DND-41 (cell line): ENCODE results near the gene CYB5A.

Experiments
- ATAC-seq: fragments of 200-7000 bp; cut with Tn5 transposase; 3 replicates; pipeline ENCODE4 v1.9.1; 2021; ENCODE audit warnings: low read depth; ENCODE audit not compliant: insufficient read depth
- DNase-seq: peaks from one replicate; pipeline ENCODE4 v3.0.0-alpha.2; 2020
- H2AFZ ChIP-seq: 2 replicates; pipeline ENCODE4 v1.6.0; 2012; ENCODE audit warnings: low read depth, low read length
- H3K27ac ChIP-seq: 2 replicates; pipeline ENCODE4 v1.5.1; 2012; ENCODE audit warnings: low read length, inconsistent platforms
- H3K27me3 ChIP-seq: fragments of 200-600 bp; sonication (generic); 2 replicates; pipeline ENCODE4 v1.6.0; 2012; ENCODE audit warnings: low read length, mild to moderate bottlenecking, inconsistent platforms; ENCODE audit not compliant: insufficient read depth, poor library complexity
- H3K36me3 ChIP-seq: 2 replicates; pipeline ENCODE4 v1.5.1; 2012; ENCODE audit warnings: low read length, inconsistent platforms; ENCODE audit not compliant: insufficient read depth
- H3K4me1 ChIP-seq: 2 replicates; pipeline ENCODE4 v1.5.1; 2012; ENCODE audit warnings: mild to moderate bottlenecking, low read length; ENCODE audit not compliant: insufficient read depth
- H3K4me2 ChIP-seq: 2 replicates; pipeline ENCODE4 v1.6.0; 2012; ENCODE audit warnings: mild to moderate bottlenecking, moderate library complexity, low read length, inconsistent platforms; ENCODE audit not compliant: insufficient read depth
- H3K4me3 ChIP-seq, 2 experiments: fragments of 200-600 bp in 1 of 2; shearing (Covaris generic) in 1 of 2; 2 replicates each; pipeline ENCODE4 v1.5.1; 2012 to 2016; ENCODE audit warnings: inconsistent platforms in 2 of 2, low read length in 2 of 2, mild to moderate bottlenecking in 2 of 2, low read depth in 1 of 2, moderate library complexity in 1 of 2
- H3K79me2 ChIP-seq: 2 replicates; pipeline ENCODE4 v1.6.0; 2012; ENCODE audit warnings: low read length, inconsistent platforms; ENCODE audit not compliant: insufficient read depth
- H3K9ac ChIP-seq: 2 replicates; pipeline ENCODE4 v1.6.0; 2012; ENCODE audit warnings: low read depth, mild to moderate bottlenecking, inconsistent platforms, low read length, moderate library complexity
- H3K9me3 ChIP-seq: 2 replicates; pipeline ENCODE4 v1.5.1; 2012; ENCODE audit warnings: low read length, moderate library complexity, mild to moderate bottlenecking, inconsistent platforms; ENCODE audit not compliant: insufficient read depth, severe bottlenecking
- H4K20me1 ChIP-seq: 2 replicates; pipeline ENCODE4 v1.6.0; 2012; ENCODE audit warnings: low read length; ENCODE audit not compliant: insufficient read depth
- EZH2 ChIP-seq: IDR thresholded peaks from 3 replicates; pipeline ENCODE4 v1.6.1; 2012; ENCODE audit warnings: borderline replicate concordance, low read depth, mild to moderate bottlenecking, moderate library complexity, low read length, inconsistent platforms; ENCODE audit not compliant: severe bottlenecking
- TF ChIP-seq, protein P1 (sequence below): IDR thresholded peaks from 2 replicates; pipeline ENCODE4 v1.5.1; 2012; ENCODE audit warnings: borderline replicate concordance, low read length, moderate library complexity, mild to moderate bottlenecking; ENCODE audit not compliant: poor library complexity, severe bottlenecking; ENCODE audit errors: extremely low read depth

CYB5A gene

DNA sequence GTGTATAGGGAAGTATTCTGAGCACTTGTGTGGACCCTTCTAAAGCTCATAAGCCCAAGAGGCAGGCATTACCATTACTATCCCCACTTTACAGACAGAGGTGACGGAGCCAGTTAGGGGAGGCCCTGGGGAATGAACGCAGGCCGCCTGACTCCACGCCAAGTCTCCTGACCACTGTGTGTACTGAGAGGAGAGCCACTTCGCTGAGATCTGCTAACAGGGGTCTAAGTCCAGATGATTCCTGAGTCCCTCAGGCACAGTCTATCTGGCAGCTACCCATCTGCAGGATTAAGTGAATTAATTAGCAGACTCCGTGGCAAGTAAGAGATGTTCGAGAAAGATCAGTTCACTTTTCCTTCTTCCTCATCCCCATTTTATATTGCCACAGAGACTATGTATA lies 13.7 kb downstream of the CYB5A start:
- Histone ChIP-seq H3K9ac (no peak overlapping the region), H4K20me1 (peaks cover 18% of the 10 kb centered on the region; the same call in 1 of the 2 replicates), H3K36me3 (no peaks in the 10 kb centered on the region), H3K27me3 (no peaks in the 10 kb centered on the region), H3K4me2 (no peak overlapping the region), H3K27ac (no peak overlapping the region), H3K4me3 (no peak overlapping the region), H3K79me2 (peaks cover 2% of the 10 kb centered on the region; the same call in 1 of the 2 replicates), H2AFZ (no peak overlapping the region), H3K9me3 (no peaks in the 10 kb centered on the region), H3K4me1 (no peaks in the 10 kb centered on the region)
- ATAC-seq (no peak), DNase-seq (no peak)
- TF ChIP-seq, protein P1, sequence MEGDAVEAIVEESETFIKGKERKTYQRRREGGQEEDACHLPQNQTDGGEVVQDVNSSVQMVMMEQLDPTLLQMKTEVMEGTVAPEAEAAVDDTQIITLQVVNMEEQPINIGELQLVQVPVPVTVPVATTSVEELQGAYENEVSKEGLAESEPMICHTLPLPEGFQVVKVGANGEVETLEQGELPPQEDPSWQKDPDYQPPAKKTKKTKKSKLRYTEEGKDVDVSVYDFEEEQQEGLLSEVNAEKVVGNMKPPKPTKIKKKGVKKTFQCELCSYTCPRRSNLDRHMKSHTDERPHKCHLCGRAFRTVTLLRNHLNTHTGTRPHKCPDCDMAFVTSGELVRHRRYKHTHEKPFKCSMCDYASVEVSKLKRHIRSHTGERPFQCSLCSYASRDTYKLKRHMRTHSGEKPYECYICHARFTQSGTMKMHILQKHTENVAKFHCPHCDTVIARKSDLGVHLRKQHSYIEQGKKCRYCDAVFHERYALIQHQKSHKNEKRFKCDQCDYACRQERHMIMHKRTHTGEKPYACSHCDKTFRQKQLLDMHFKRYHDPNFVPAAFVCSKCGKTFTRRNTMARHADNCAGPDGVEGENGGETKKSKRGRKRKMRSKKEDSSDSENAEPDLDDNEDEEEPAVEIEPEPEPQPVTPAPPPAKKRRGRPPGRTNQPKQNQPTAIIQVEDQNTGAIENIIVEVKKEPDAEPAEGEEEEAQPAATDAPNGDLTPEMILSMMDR = no peak

DNA sequence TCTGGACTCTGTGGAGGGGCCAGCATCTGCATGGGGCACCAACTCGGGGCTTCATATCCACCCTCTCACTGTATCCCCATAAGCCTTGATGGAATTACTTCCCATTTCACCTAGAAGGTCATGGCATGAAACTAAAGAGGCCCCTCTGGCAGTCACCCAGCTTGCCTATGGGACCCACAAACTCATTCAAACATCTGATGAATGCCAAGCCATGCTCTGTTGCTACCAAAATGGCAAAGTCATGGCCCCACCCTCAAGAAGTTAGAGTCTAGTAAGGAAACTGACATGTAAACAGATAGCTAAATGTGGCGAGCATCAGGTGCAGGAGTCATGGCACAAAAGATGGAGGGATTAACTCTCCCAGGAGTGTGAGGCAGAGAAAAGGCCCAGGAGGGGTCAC lies 14.5 kb downstream of the CYB5A start:
- Histone ChIP-seq H3K4me3 (no peak overlapping the region), H4K20me1 (peaks cover 18% of the 10 kb centered on the region; the same call in 1 of the 2 replicates), H3K27me3 (no peaks in the 10 kb centered on the region), H3K4me1 (no peaks in the 10 kb centered on the region), H3K36me3 (no peaks in the 10 kb centered on the region), H3K27ac (no peak overlapping the region), H3K79me2 (peaks cover 2% of the 10 kb centered on the region; the same call in 1 of the 2 replicates), H2AFZ (no peak overlapping the region), H3K9ac (no peak overlapping the region), H3K4me2 (no peak overlapping the region), H3K9me3 (no peaks in the 10 kb centered on the region)
- ATAC-seq = no peak
- no peak for DNase-seq
- TF ChIP-seq, protein P1 = no peak
- TF ChIP-seq EZH2 = no peak

DNA sequence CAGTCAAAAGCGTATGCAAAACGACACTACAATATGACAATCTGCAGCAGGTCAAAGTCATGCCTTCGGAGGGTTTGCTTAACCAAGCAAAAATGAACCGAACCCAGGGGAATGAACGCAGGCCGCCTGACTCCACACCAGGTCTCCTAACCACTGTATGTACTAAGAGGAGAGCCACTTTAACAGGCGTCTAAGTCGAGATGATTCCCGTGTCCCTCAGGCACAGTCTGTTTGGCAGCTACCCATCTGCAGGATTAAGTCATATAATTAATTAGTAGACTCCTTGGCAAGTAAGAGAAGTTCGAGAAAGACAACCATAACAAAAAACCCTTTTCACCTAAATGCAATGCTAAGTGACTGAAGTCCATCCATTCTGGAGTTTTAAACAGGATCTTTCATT lies 15.2 kb downstream of the CYB5A start:
- Histone ChIP-seq H3K9me3 (no peaks in the 10 kb centered on the region), H4K20me1 (peaks cover 12% of the 10 kb centered on the region; the same call in 1 of the 2 replicates), H3K27me3 (no peaks in the 10 kb centered on the region), H3K4me2 (no peak overlapping the region), H3K27ac (no peak overlapping the region), H2AFZ (no peak overlapping the region), H3K4me3 (no peak overlapping the region), H3K9ac (no peak overlapping the region), H3K36me3 (no peaks in the 10 kb centered on the region), H3K79me2 (no peaks in the 10 kb centered on the region), H3K4me1 (no peaks in the 10 kb centered on the region)
- DNase-seq (no peak), ATAC-seq (no peak)
- TF ChIP-seq, protein P1 = no peak
- TF ChIP-seq EZH2 = no peak

DNA sequence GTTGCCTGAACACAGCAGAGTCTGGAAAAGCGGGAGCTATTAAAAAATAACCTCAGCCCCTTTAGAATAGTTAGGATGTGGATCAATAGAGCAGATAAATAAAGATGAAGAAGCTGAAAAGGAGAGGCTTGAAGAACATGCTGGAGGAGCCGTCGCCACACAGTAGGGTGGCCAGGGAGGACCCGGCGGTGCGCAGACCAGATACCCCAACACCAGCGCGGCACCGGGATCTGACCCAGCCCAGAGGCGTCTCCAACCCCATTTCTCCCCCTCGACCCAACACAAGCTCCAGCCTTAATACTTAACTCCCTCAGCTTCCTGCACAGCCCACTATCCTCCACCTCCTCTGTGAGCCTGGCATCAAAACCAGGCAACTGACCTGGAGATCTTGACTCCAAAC lies 16.0 kb downstream of the CYB5A start:
- no peak overlapping the region for H2AFZ ChIP-seq
- H3K9ac ChIP-seq = no peak overlapping the region
- no peak overlapping the region for H3K4me2 ChIP-seq
- no peak for ATAC-seq
- H3K27me3 ChIP-seq = no peaks in the 10 kb centered on the region
- H3K79me2 ChIP-seq = no peaks in the 10 kb centered on the region
- H3K36me3 ChIP-seq = no peaks in the 10 kb centered on the region
- no peaks in the 10 kb centered on the region for H3K4me1 ChIP-seq
- DNase-seq = no peak
- no peak overlapping the region for H3K4me3 ChIP-seq
- H4K20me1 ChIP-seq = peaks cover 4% of the 10 kb centered on the region; the same call in 1 of the 2 replicates
- no peak overlapping the region for H3K27ac ChIP-seq
- no peak for TF ChIP-seq EZH2
- TF ChIP-seq, protein P1 = no peak
- H3K9me3 ChIP-seq = no peaks in the 10 kb centered on the region
